Head of caudate nucleus (tissue), 42 donors: ENCODE results near the gene TCN1.

ENCODE experiments used
- DNase-seq, 42 donors: peaks; one replicate each; pipeline versions ENCODE4 v3.0.0 to v3.0.0-alpha.2; 2020 to 2021; ENCODE audit warnings: mixed read lengths in 7 of 42
- intact Hi-C: fragments of 100-400 bp; cut with DNase I; formaldehyde crosslinking; loops from one replicate; pipeline ENCODE4 v1.15.0; 2022

The TCN1 gene

DNA sequence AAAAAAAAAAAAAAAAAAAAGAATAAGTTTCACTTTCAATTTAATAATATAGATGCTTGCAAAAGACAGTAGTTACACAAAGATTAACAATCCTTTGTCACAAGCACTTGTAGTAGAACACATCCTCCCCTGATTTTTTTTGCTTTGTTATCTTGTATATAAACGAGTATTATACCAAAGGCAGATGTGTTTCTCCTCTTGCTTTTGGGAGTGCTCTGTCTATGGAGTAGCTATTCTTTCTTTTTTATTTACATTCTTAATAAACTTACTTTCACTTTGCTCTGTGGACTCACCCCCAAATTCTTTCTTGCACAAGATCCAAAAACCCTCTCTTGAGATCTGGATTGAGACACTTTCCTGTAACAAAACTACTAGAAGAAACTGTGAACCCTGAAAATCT lies 52.3 kb downstream of the TCN1 start:
- intact Hi-C loops, result no loop called here
- DNase-seq, result no peak

GRCh38 chr11:59813364-59813763 lies 52.9 kb downstream of the TCN1 start:
- intact Hi-C loops, result no loop called here
- no peak for DNase-seq

- DNase-seq, result no peak
- intact Hi-C loops, result no loop called here
Observed at GRCh38 chr11:59812220-59812619, 54.1 kb downstream of the TCN1 start.

DNA sequence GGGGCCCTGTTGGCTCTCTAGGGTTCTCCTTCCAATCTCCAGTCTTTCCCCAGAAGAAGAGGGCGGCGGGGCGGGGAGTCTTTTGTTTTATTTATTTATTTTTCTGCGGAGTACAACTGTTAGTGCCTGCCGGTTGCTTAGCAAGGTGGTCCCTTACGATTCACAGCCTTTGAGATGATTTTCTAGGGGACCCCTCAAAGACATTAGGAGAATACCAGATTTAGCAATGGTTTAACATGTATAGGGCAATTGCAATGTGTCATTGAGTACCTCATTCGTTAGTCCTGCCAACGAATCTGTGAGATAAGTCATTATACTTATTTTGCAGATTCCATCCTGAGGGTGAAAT lies 55.4 kb downstream of the TCN1 start:
- no peak for DNase-seq
- intact Hi-C loops, result no loop called here

- DNase-seq, result peak; percentile 69 to 96 (median 86)
- intact Hi-C loops, result no loop called here
Observed at GRCh38 chr11:59810189-59810910, 55.9 kb downstream of the TCN1 start, which contains the start of gene MRPL16. MRPL16 (minus strand) TSS chr11:59810778; CDS start chr11:59810658, 120 bp downstream.

DNA sequence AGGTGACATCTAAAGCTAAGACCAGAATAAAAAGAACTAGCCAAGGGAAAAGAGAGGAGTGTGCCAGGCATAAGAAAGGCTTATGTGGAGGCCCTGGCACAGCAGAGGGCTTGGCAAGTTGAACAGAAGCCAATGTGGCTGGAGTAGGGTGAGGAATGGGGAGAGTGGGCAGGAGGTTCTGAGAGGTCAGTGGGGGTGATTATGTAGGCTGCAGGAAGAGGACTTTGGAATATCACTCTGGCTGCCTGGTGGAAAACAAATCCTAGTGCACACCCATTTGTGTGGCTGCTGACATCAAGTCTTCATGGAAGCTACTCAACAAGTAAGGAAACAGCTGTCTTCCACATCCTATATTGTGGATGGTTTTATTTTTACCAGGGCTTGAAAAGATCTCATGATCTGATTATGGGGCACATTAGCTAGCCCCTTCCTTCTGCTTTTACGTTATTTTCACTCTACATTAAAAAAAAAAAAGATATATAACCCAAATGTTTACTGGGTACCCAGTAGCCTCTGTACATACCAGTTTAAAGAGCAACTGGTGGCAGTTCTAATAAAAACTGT lies 59.2 kb downstream of the TCN1 start:
- intact Hi-C loops, result loop anchor here (10.0 kb wide), 1 partner anchor 262 kb away; no protein-coding TSS in a partner anchor
- no peak for DNase-seq

DNA sequence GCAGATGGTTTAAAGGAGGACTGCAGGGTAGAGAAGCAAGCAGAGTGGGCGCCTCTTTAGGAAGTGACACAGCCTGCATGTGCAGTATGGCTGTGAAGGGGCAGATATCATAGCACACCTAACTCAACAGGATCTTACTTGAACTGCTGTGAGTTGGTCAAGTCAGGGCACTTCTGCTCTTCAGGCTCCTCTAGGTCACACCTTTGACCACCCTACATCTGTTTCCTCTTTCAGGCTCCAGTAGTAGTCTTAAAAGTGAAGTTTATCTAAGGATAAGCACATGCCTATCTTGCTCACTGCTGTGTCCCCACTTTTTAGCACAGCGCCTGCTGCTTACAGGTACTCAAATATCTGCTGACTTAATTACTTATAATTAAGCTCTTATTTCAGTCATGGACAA lies 62.2 kb downstream of the TCN1 start:
- DNase-seq, result no peak
- intact Hi-C loops, result loop anchor here (10.0 kb wide), 1 partner anchor 259 kb away; no protein-coding TSS in a partner anchor
